MV-4-11 (cell line): ENCODE data around the gene RNF208.

Experiments
- DNase-seq: peaks from one replicate; lab custom pipeline; 2025; lab: John Stamatoyannopoulos, UW

RNF208 gene

GRCh38 chr9:137227853-137228505, 5.9 kb upstream of the RNF208 start:
- no peak for DNase-seq

- DNase-seq: peak; percentile 46
These were observed 5.2 kb upstream of the RNF208 start, which contains the start of gene RNF224 for GRCh38 chr9:137227054-137227852. TSS of gene RNF224 (plus strand) at chr9:137227502. CDS start at chr9:137228336, 834 bp downstream.

- DNase-seq: no peak
These were observed 4.5 kb upstream of the RNF208 start for GRCh38 chr9:137226338-137227053.

GRCh38 chr9:137225699-137226331, 3.8 kb upstream of the RNF208 start:
- DNase-seq: no peak

GRCh38 chr9:137224830-137225694, 3.0 kb upstream of the RNF208 start, which contains the start of gene CYSRT1:
TSS of gene CYSRT1 (plus strand) at chr9:137225174. CDS start at chr9:137225622, 448 bp downstream.
- DNase-seq: peak; percentile 76

GRCh38 chr9:137223078-137223970, 1.3 kb upstream of the RNF208 start:
- DNase-seq: peak; percentile 99

GRCh38 chr9:137221506-137222111, 431 bp downstream of the RNF208 start:
- DNase-seq: no peak

GRCh38 chr9:137221095-137221505, 940 bp downstream of the RNF208 start:
- no peak for DNase-seq

GRCh38 chr9:137220317-137221094, 1.5 kb downstream of the RNF208 start:
- no peak for DNase-seq

- DNase-seq: no peak
These were observed 2.2 kb downstream of the RNF208 start for GRCh38 chr9:137219757-137220316.

GRCh38 chr9:137218754-137219271, 3.2 kb downstream of the RNF208 start:
- DNase-seq: peak; percentile 35

GRCh38 chr9:137218212-137218753, 3.8 kb downstream of the RNF208 start:
- no peak for DNase-seq

GRCh38 chr9:137217276-137218211, 4.5 kb downstream of the RNF208 start:
- DNase-seq: peak; percentile 64

GRCh38 chr9:137216188-137216965, 5.7 kb downstream of the RNF208 start:
- DNase-seq: no peak

GRCh38 chr9:137215196-137215986, 6.6 kb downstream of the RNF208 start:
- DNase-seq: no peak
